GM10847 (cell line): ENCODE results near the gene ROBO1.

Source experiments
- POLR2A ChIP-seq: IDR thresholded peaks from 2 replicates; pipeline ENCODE4 v1.6.1; 2011; ENCODE audit not compliant: insufficient read length; ENCODE audit errors: extremely low read depth

Gene ROBO1

GRCh38 chr3:78728406-78729145, 1039.2 kb downstream of the ROBO1 start:
- TF ChIP-seq POLR2A: no peak

- TF ChIP-seq POLR2A: no peak
Observed at GRCh38 chr3:78726545-78726944, 1041.3 kb downstream of the ROBO1 start.

DNA sequence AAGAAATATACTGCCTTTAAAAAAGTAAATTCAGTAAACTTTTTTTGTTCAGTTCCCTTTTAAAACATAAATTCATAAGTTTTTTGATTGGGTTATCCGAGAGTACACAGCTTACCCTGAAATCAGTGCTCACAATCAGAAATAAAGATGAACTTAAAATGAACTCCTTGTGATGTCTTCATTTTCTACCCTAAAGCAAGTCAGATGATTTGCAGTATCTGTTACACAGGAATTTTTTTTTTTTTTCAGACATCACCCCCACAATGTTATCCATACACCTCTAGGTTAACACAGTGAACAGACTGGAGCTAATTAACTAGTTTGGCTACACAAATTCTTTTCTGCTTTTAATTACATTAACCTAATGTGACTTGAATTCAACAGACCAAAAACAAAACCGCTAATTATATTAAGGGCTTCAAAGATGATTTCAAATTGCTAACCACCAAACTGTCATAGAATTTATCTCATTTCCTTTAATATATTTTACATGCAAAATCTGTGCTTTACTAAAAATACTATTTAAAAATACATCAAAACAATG, 1042.0 kb downstream of the ROBO1 start:
- no peak for TF ChIP-seq POLR2A

- no peak for TF ChIP-seq POLR2A
Observed at GRCh38 chr3:78724859-78725258, 1042.9 kb downstream of the ROBO1 start.

- TF ChIP-seq POLR2A: no peak
Observed at GRCh38 chr3:78721771-78722543, 1045.8 kb downstream of the ROBO1 start.

- no peak for TF ChIP-seq POLR2A
Observed at GRCh38 chr3:78718707-78719106, 1049.1 kb downstream of the ROBO1 start.

DNA sequence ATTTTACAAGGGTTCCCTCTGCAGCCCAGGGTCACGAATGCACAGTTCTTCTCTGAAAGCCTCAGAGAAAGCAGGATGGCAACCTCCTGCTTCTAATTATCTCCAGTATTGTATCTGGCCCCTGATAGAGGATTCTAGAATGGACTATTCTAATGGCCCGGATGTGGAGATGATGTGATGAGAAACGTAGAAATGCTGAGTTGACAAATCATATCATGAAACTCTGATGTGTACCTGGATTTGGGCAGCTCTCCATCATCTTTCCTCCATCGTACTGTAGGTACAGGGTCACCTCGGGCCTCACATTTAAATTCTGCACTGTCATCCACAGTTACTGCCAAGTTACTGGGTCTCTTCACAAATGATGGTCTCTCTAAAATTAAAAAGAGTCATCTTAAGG, 1050.8 kb downstream of the ROBO1 start:
- TF ChIP-seq POLR2A: no peak

DNA sequence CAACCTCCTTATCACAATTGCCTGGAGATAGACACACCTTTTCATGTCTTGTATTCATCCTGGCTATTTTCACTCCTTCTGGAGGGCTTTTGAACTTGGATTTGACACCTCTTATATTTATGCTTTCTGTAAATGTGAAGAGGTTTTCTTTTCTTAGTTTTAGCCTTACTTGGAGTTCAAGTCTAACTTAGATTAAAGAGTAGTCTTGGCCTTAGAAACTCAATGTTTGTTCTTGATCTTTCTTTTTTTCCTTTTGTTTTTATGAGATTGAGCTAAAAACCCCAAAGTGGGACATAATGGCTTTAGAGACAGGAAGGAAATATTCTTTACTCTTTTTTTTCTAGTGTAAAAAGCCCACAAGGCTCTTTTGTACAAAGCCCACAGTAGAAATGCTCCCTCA, 1054.9 kb downstream of the ROBO1 start:
- no peak for TF ChIP-seq POLR2A

DNA sequence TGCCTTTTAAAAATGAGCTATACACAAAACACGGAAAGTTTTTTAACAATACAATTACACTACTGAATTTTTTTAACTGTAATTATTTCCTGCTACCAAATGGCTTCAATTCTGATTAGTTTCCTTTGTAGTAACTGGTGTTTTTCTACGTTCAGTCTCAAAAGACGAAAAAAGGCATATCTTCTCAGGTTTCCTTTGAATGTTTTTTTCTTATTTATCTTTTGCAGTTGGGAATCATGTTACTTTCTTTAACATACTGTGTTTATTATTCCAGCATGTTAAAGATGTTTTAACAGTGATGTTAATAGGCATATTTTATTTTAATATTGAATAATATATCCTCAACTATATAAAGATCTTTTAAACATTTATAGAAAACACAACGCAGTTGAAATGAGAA, 1055.5 kb downstream of the ROBO1 start:
- TF ChIP-seq POLR2A: no peak

GRCh38 chr3:78708565-78709073, 1059.2 kb downstream of the ROBO1 start:
- TF ChIP-seq POLR2A: no peak

DNA sequence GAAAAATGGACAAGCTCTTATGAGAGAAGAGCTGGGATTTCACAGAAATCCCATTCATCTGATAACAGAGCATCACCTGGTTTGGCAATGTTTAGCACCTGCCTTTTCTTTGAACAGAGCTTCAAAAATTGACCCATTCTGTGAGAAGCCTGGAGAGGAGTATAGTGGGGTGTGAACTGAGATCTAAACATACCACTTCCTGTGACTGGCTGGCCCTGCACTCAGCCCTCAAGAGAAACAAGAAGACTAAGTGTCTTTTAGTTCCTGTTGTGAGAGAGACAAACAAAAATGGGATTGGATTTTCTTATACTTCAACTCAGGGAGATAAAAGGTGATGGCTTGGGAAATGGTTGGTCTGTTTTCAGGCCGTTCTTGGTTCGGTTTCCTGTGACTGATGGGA, 1060.2 kb downstream of the ROBO1 start:
- TF ChIP-seq POLR2A: no peak

GRCh38 chr3:78706906-78707523, 1060.8 kb downstream of the ROBO1 start:
- TF ChIP-seq POLR2A: no peak

DNA sequence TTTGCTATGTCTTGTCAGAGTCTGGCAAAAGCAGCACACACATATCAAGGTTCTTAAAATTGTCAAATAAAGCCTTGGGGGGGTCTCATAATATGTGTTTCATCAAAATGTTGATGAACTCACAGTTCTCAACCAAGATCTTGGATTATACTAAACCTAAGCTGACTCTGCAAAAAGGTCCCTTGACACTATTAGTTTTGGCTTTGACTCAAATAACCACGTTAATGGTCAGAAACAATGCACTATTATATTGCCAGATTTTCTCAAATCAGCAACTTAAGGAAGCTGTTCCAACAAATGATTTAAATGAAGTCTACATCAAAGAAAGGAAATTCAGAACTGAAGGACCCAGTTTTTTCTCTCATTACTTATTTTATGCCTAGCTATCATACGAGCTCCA, 1063.9 kb downstream of the ROBO1 start:
- no peak for TF ChIP-seq POLR2A

- no peak for TF ChIP-seq POLR2A
Observed at GRCh38 chr3:78701537-78701936, 1066.3 kb downstream of the ROBO1 start.

- TF ChIP-seq POLR2A: no peak
Observed at GRCh38 chr3:78698431-78698830, 1069.4 kb downstream of the ROBO1 start.

DNA sequence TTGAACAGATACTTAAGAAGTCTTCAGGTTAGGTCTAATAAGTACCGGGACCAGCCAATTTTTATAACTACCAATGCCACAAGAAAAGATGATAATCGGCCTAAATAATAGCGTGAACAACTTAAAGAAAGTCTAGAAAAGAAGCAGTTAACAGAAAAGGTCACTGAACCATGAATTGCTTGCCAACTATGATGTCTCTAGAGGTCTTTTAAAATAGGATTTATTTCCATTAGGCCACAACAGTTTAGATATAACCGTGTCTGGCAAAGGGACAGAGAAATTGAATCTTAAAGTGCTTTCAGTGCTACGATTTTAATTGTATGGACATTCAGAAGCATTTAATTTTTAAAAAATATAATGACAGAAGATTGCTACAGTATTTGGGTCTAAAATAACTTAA, 1070.4 kb downstream of the ROBO1 start:
- no peak for TF ChIP-seq POLR2A
